ENCODE results near the gene SMC3.

- TF ChIP-seq POLR2A (IDR thresholded peaks at IDR 0.05) = no peak
- no peak for TF ChIP-seq EP300 (IDR thresholded peaks at IDR 0.05)
- no peak for TF ChIP-seq CTCF (IDR thresholded peaks at IDR 0.05)
Measured at GRCh38 chr10:110618230-110618610, 50.7 kb downstream of the SMC3 start.
